Upper lobe of left lung (tissue), 4 donors: Measurements from ENCODE around the gene CLC.

ENCODE experiments used
- EP300 ChIP-seq, 4 donors: sonication (generic); formaldehyde crosslinking; IDR thresholded peaks; one replicate each; pipeline ENCODE4 v1.5.1; 2017; ENCODE audit warnings: antibody characterized with exemption in 4 of 4, control low read depth in 2 of 4
- POLR2A ChIP-seq, 4 donors: fragments of 450-650 bp; IDR thresholded peaks; one replicate each; pipeline ENCODE4 v1.5.1; 2016 to 2017; ENCODE audit warnings: antibody characterized with exemption in 4 of 4, mild to moderate bottlenecking in 2 of 4
- TF ChIP-seq, protein P1 (sequence below), 6 experiments: fragments of 450-650 bp in 4 of 6; fragments of 200-600 bp in 2 of 6; sonication (generic) in 2 of 6; IDR thresholded peaks; one replicate each; pipeline ENCODE4 v1.5.1; 2016 to 2019; ENCODE audit warnings: antibody characterized with exemption in 6 of 6

DNA sequence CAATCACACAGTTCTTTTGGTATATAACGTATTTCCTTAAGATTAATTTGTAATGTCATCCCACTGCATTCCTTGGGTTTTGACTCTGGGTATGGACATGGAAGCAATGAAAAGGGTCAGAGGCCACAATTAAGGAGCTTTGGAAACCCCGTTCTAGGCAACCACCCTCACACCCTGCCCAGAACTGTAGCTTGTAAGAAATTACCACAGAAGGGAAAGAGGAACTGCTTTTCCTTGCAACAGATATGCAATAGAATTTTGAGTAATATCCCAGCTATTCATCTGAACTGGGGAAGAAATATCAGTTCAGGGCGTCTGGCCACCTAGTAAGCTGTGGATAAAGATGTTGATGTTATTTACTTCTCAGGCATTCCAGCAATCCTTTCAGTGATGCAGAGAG lies 985 bp upstream of the CLC start:
- TF ChIP-seq EP300 (IDR thresholded peaks at IDR 0.05) (no peak), POLR2A (IDR thresholded peaks at IDR 0.05) (no peak)
- TF ChIP-seq, protein P1, sequence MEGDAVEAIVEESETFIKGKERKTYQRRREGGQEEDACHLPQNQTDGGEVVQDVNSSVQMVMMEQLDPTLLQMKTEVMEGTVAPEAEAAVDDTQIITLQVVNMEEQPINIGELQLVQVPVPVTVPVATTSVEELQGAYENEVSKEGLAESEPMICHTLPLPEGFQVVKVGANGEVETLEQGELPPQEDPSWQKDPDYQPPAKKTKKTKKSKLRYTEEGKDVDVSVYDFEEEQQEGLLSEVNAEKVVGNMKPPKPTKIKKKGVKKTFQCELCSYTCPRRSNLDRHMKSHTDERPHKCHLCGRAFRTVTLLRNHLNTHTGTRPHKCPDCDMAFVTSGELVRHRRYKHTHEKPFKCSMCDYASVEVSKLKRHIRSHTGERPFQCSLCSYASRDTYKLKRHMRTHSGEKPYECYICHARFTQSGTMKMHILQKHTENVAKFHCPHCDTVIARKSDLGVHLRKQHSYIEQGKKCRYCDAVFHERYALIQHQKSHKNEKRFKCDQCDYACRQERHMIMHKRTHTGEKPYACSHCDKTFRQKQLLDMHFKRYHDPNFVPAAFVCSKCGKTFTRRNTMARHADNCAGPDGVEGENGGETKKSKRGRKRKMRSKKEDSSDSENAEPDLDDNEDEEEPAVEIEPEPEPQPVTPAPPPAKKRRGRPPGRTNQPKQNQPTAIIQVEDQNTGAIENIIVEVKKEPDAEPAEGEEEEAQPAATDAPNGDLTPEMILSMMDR (IDR thresholded peaks at IDR 0.05), result no peak
